Measurements from ENCODE around the gene CDC5L. TPM values are rescaled to one million over a fixed set of nuclear protein-coding genes. Genes with fewer than 3 reads are reported as not detected.

The CDC5L gene
- total RNA-seq, 1 donor from 2014 or later = 19.0 TPM

DNA sequence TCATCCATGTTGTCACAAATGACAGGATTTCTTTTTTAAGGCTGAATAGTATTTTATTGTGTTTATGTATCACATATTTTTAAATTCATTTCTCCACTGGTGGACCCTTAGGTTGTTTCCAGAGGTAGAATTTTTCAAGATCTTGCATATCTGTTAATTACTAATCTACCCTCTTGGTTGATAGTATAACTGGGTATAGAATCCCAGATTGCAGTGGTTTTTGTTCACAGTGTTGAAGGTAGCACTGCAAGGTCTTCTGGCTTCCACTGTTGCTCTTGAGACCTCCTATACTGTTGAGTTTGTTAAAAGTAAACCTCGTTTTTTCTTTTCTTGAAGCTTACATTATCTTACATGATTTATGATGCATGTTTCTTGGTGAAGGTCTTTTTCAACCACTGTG lies 22.9 kb downstream of the CDC5L start:
- TF ChIP-seq, protein P1, sequence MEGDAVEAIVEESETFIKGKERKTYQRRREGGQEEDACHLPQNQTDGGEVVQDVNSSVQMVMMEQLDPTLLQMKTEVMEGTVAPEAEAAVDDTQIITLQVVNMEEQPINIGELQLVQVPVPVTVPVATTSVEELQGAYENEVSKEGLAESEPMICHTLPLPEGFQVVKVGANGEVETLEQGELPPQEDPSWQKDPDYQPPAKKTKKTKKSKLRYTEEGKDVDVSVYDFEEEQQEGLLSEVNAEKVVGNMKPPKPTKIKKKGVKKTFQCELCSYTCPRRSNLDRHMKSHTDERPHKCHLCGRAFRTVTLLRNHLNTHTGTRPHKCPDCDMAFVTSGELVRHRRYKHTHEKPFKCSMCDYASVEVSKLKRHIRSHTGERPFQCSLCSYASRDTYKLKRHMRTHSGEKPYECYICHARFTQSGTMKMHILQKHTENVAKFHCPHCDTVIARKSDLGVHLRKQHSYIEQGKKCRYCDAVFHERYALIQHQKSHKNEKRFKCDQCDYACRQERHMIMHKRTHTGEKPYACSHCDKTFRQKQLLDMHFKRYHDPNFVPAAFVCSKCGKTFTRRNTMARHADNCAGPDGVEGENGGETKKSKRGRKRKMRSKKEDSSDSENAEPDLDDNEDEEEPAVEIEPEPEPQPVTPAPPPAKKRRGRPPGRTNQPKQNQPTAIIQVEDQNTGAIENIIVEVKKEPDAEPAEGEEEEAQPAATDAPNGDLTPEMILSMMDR (IDR thresholded peaks at IDR 0.05) = no peak
- Mint-ChIP-seq H3K27ac (ENCODE audit: unreplicated experiment) (no peak overlapping the region), H3K4me3 (ENCODE audit: unreplicated experiment) (no peak overlapping the region), H3K4me1 (ENCODE audit: low read depth) (peaks cover 34% of the 10 kb centered on the region), H3K9me3 (ENCODE audit: low read depth) (peaks cover 5% of the 10 kb centered on the region), H3K36me3 (ENCODE audit: low read depth) (peaks cover 39% of the 10 kb centered on the region), H3K27me3 (ENCODE audit: low read depth) (no peaks in the 10 kb centered on the region)
- DNase-seq (ENCODE audit: low spot score) = no peak

- Mint-ChIP-seq H3K36me3 (ENCODE audit: low read depth) (peaks cover 42% of the 10 kb centered on the region), H3K27ac (ENCODE audit: unreplicated experiment) (peak overlapping the region; percentile 93)
Measured at GRCh38 chr6:44411141-44411540, 23.6 kb downstream of the CDC5L start.

GRCh38 chr6:44415449-44415848 lies 27.9 kb downstream of the CDC5L start:
- Mint-ChIP-seq H3K36me3 (ENCODE audit: low read depth) (peaks cover 26% of the 10 kb centered on the region), H3K27ac (ENCODE audit: unreplicated experiment) (no peak overlapping the region), H3K4me1 (ENCODE audit: low read depth) (peaks cover 29% of the 10 kb centered on the region), H3K27me3 (ENCODE audit: low read depth) (no peaks in the 10 kb centered on the region), H3K4me3 (ENCODE audit: unreplicated experiment) (no peak overlapping the region), H3K9me3 (ENCODE audit: low read depth) (peaks cover under 1% of the 10 kb centered on the region)
- TF ChIP-seq, protein P1 (IDR thresholded peaks at IDR 0.05) = no peak
- no peak for DNase-seq (ENCODE audit: low spot score)

More at GRCh38 chr6:44411141-44411540, 23.6 kb downstream of the CDC5L start:
- DNase-seq (ENCODE audit: low spot score) = no peak
- TF ChIP-seq, protein P1 (IDR thresholded peaks at IDR 0.05) = no peak
- Mint-ChIP-seq H3K27me3 (ENCODE audit: low read depth) (no peaks in the 10 kb centered on the region), H3K9me3 (ENCODE audit: low read depth) (peaks cover 5% of the 10 kb centered on the region), H3K4me1 (ENCODE audit: low read depth) (peaks cover 42% of the 10 kb centered on the region), H3K4me3 (ENCODE audit: unreplicated experiment) (no peak overlapping the region)

DNA sequence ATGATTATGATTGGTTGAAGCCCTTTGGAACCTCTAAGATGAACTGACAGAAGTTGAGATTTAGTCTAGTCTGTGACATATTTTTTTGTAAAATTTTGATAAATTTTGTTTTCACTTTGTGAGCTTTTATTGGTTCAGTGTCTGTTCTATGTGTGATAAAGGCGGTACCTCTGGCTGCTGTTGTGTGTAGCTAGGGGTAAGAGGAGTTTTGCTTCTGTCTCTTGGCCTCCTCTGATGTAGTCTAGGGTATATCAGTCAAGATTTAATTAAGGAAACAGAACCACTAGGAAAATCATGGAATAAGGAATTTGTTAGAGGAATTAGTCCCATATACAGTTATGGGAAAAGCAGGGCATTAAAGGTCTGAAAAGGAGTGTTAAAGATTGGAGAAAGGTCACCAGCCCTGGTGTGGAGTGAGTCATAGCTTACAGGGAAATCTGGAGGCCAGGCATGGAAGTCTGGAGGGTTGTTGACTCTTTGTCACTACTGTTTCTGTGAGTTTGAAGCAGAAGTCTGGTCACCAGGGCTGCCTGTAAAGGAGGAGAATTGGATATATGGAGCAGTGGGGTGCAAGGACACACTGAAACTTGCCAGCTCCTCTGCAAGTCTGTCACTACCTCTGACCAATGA lies 28.5 kb downstream of the CDC5L start:
- H3K4me1 Mint-ChIP-seq (ENCODE audit: low read depth) = peaks cover 25% of the 10 kb centered on the region
- H3K9me3 Mint-ChIP-seq (ENCODE audit: low read depth) = no peaks in the 10 kb centered on the region
- no peaks in the 10 kb centered on the region for H3K27me3 Mint-ChIP-seq (ENCODE audit: low read depth)
- H3K27ac Mint-ChIP-seq (ENCODE audit: unreplicated experiment) = peak overlapping the region; percentile 53
- H3K36me3 Mint-ChIP-seq (ENCODE audit: low read depth) = peaks cover 29% of the 10 kb centered on the region
- TF ChIP-seq, protein P1 (IDR thresholded peaks at IDR 0.05) = no peak
- DNase-seq (ENCODE audit: low spot score) = no peak
- no peak overlapping the region for H3K4me3 Mint-ChIP-seq (ENCODE audit: unreplicated experiment)

DNA sequence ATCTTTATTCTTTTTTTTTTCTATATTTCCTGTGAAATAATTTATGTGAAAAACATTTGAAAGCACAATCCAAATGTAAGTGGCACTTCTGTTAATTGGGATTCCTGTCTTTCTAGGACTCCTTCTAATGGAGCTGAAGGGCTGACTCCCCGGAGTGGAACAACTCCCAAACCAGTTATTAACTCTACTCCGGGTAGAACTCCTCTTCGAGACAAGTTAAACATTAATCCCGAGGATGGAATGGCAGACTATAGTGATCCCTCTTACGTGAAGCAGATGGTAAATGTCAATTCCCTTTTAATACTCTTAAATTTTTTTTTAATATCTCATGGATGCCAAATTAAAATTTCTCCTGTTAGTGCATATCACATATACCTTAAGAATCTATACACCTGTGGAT lies 35.0 kb downstream of the CDC5L start:
- H3K27ac Mint-ChIP-seq (ENCODE audit: unreplicated experiment) = no peak overlapping the region
- no peaks in the 10 kb centered on the region for H3K4me1 Mint-ChIP-seq (ENCODE audit: low read depth)
- peaks cover 31% of the 10 kb centered on the region for H3K36me3 Mint-ChIP-seq (ENCODE audit: low read depth)
- TF ChIP-seq, protein P1 (IDR thresholded peaks at IDR 0.05) = no peak
- no peak for DNase-seq (ENCODE audit: low spot score)
- H3K4me3 Mint-ChIP-seq (ENCODE audit: unreplicated experiment) = no peak overlapping the region
- no peaks in the 10 kb centered on the region for H3K27me3 Mint-ChIP-seq (ENCODE audit: low read depth)
- no peaks in the 10 kb centered on the region for H3K9me3 Mint-ChIP-seq (ENCODE audit: low read depth)
